ENCODE results near the gene NTMT1.

The NTMT1 gene

GRCh38 chr9:129682381-129682780 is 56.4 kb downstream of the NTMT1 start:
- Histone ChIP-seq H3K79me2 (ENCODE audit: control insufficient read depth, insufficient read depth, low read length, unreplicated experiment) (peaks cover 5% of the 10 kb centered on the region), H3K27ac (ENCODE audit: low read depth, low read length) (no peak overlapping the region), H2AFZ (ENCODE audit: low read length, unreplicated experiment) (no peak overlapping the region), H3K4me1 (ENCODE audit: control insufficient read depth, insufficient read depth, low read length, unreplicated experiment) (peaks cover 9% of the 10 kb centered on the region), H3K27me3 (ENCODE audit: insufficient read depth, low read length) (no peaks in the 10 kb centered on the region), H3K4me3 (ENCODE audit: low read depth, low read length) (no peak overlapping the region), H3K36me3 (ENCODE audit: insufficient read depth, low read length) (no peaks in the 10 kb centered on the region)

GRCh38 chr9:129685220-129685932 is 59.4 kb downstream of the NTMT1 start:
- peaks cover 4% of the 10 kb centered on the region for H3K79me2 ChIP-seq (ENCODE audit: control insufficient read depth, insufficient read depth, low read length, unreplicated experiment)
- H3K36me3 ChIP-seq (ENCODE audit: insufficient read depth, low read length) = no peaks in the 10 kb centered on the region
- H3K4me3 ChIP-seq (ENCODE audit: low read depth, low read length) = no peak overlapping the region
- no peak overlapping the region for H3K27ac ChIP-seq (ENCODE audit: low read depth, low read length)
- H2AFZ ChIP-seq (ENCODE audit: low read length, unreplicated experiment) = no peak overlapping the region
- no peaks in the 10 kb centered on the region for H3K27me3 ChIP-seq (ENCODE audit: insufficient read depth, low read length)
- peaks cover 9% of the 10 kb centered on the region for H3K4me1 ChIP-seq (ENCODE audit: control insufficient read depth, insufficient read depth, low read length, unreplicated experiment)

Data from ACC112 (cell line).